ENCODE data around the gene CRIM1.

The CRIM1 gene

GRCh38 chr2:36545871-36546416, 190.4 kb downstream of the CRIM1 start:
- no peak overlapping the region for H2AFZ ChIP-seq (ENCODE audit: low read length)
- no peaks in the 10 kb centered on the region for H3K27me3 ChIP-seq (replicated peaks; ENCODE audit: insufficient read depth, low read length)
- H3K9me2 ChIP-seq (replicated peaks; ENCODE audit: insufficient read depth, low read length): no peaks in the 10 kb centered on the region
- H3K27ac ChIP-seq (ENCODE audit: low read length): no peak overlapping the region
- H3K4me1 ChIP-seq (ENCODE audit: low read length): no peaks in the 10 kb centered on the region
- DNase-seq: no peak
- H3K79me2 ChIP-seq (ENCODE audit: low read length): no peaks in the 10 kb centered on the region
- no peaks in the 10 kb centered on the region for H4K20me1 ChIP-seq (ENCODE audit: insufficient read depth, low read length)
- TF ChIP-seq EZH2 (optimal IDR thresholded peaks at IDR 0.05; ENCODE audit: low read depth, low read length) (no peak), CTCF (IDR thresholded peaks at IDR 0.05; ENCODE audit: low read length) (0 out of 2 replicates have a peak, but pooled peaks have one; percentile 7), EZH2phosphoT487 (IDR thresholded peaks at IDR 0.05; ENCODE audit: low read length) (no peak)
- no peaks in the 10 kb centered on the region for H3K9me3 ChIP-seq (replicated peaks; ENCODE audit: insufficient read depth, low read length)
- no peaks in the 10 kb centered on the region for H3K36me3 ChIP-seq (replicated peaks; ENCODE audit: insufficient read depth, low read length)
- H3K4me2 ChIP-seq (ENCODE audit: low read depth, low read length): no peak overlapping the region
- H3K4me3 ChIP-seq (ENCODE audit: low read length): no peak overlapping the region
- H3K9ac ChIP-seq (ENCODE audit: low read length): no peak overlapping the region
- H3F3A ChIP-seq (ENCODE audit: insufficient read depth, low read length): no peaks in the 10 kb centered on the region

GRCh38 chr2:36547906-36548305, 192.3 kb downstream of the CRIM1 start:
- no peaks in the 10 kb centered on the region for H4K20me1 ChIP-seq (ENCODE audit: insufficient read depth, low read length)
- H3K27ac ChIP-seq (ENCODE audit: low read length): no peak overlapping the region
- H3F3A ChIP-seq (ENCODE audit: insufficient read depth, low read length): no peaks in the 10 kb centered on the region
- H3K36me3 ChIP-seq (replicated peaks; ENCODE audit: insufficient read depth, low read length): no peaks in the 10 kb centered on the region
- no peaks in the 10 kb centered on the region for H3K27me3 ChIP-seq (replicated peaks; ENCODE audit: insufficient read depth, low read length)
- H3K79me2 ChIP-seq (ENCODE audit: low read length): no peaks in the 10 kb centered on the region
- no peaks in the 10 kb centered on the region for H3K4me1 ChIP-seq (ENCODE audit: low read length)
- H3K9me2 ChIP-seq (replicated peaks; ENCODE audit: insufficient read depth, low read length): no peaks in the 10 kb centered on the region
- H3K4me2 ChIP-seq (ENCODE audit: low read depth, low read length): no peak overlapping the region
- no peaks in the 10 kb centered on the region for H3K9me3 ChIP-seq (replicated peaks; ENCODE audit: insufficient read depth, low read length)
- no peak overlapping the region for H3K4me3 ChIP-seq (ENCODE audit: low read length)
- DNase-seq: no peak
- no peak overlapping the region for H2AFZ ChIP-seq (ENCODE audit: low read length)
- H3K9ac ChIP-seq (ENCODE audit: low read length): no peak overlapping the region
- TF ChIP-seq CTCF (IDR thresholded peaks at IDR 0.05; ENCODE audit: low read length) (no peak), EZH2 (optimal IDR thresholded peaks at IDR 0.05; ENCODE audit: low read depth, low read length) (no peak), EZH2phosphoT487 (IDR thresholded peaks at IDR 0.05; ENCODE audit: low read length) (no peak)

GRCh38 chr2:36549165-36549574, 193.6 kb downstream of the CRIM1 start:
- Histone ChIP-seq H3K4me1 (ENCODE audit: low read length) (no peaks in the 10 kb centered on the region), H3K9ac (ENCODE audit: low read length) (no peak overlapping the region), H3K27ac (ENCODE audit: low read length) (no peak overlapping the region), H3K79me2 (ENCODE audit: low read length) (no peaks in the 10 kb centered on the region), H3F3A (ENCODE audit: insufficient read depth, low read length) (no peaks in the 10 kb centered on the region), H3K9me3 (replicated peaks; ENCODE audit: insufficient read depth, low read length) (no peaks in the 10 kb centered on the region), H2AFZ (ENCODE audit: low read length) (no peak overlapping the region), H3K9me2 (replicated peaks; ENCODE audit: insufficient read depth, low read length) (no peaks in the 10 kb centered on the region), H4K20me1 (ENCODE audit: insufficient read depth, low read length) (no peaks in the 10 kb centered on the region), H3K36me3 (replicated peaks; ENCODE audit: insufficient read depth, low read length) (no peaks in the 10 kb centered on the region), H3K4me2 (ENCODE audit: low read depth, low read length) (no peak overlapping the region), H3K27me3 (replicated peaks; ENCODE audit: insufficient read depth, low read length) (no peaks in the 10 kb centered on the region), H3K4me3 (ENCODE audit: low read length) (no peak overlapping the region)
- no peak for DNase-seq
- TF ChIP-seq EZH2 (optimal IDR thresholded peaks at IDR 0.05; ENCODE audit: low read depth, low read length) (no peak), CTCF (IDR thresholded peaks at IDR 0.05; ENCODE audit: low read length) (no peak), EZH2phosphoT487 (IDR thresholded peaks at IDR 0.05; ENCODE audit: low read length) (no peak)
